Endothelial cell of umbilical vein (primary cell): ENCODE results near the gene SELENOT. TPM values are rescaled to one million over a fixed set of nuclear protein-coding genes. Genes with fewer than 3 reads are reported as not detected.
A peak's percentile ranks its signal among the peaks of the same experiment; 100 is the strongest.

ENCODE experiments used
- BruUV-seq: library from RNA; stranded (reverse); fragments of 400-500 nt; replicated peaks from 2 replicates; lab custom pipeline; 2021; lab: Mats Ljungman, UMichigan
- CTCF ChIA-PET: fragments of 300-600, 350-600 bp; sonication (Branson Sonifier 250); formaldehyde crosslinking; loops from one replicate; lab custom pipeline; 2021; ENCODE audit warnings: antibody characterized with exemption, inconsistent platforms; lab: Charles Lee
- POLR2A ChIA-PET: fragments of 300-600, 350-600 bp; sonication (Branson Sonifier 250); formaldehyde crosslinking; loops from one replicate; lab custom pipeline; 2021; ENCODE audit warnings: antibody characterized with exemption, inconsistent platforms; lab: Charles Lee
- DNase-seq: peaks from one replicate; pipeline ENCODE4 v3.0.0-alpha.2; 2011; ENCODE audit warnings: low read depth, low spot score
- FAIRE-seq: peaks from 2 replicates; lab custom pipeline; 2011; peaks lifted over from hg19 to GRCh38; lab: Jason Lieb, UNC
- H2AFZ ChIP-seq: 2 replicates; pipeline ENCODE4 v1.6.0; 2012; ENCODE audit warnings: low read depth, low read length, control low read depth, inconsistent platforms
- H3K27ac ChIP-seq: 2 replicates; pipeline ENCODE4 v1.5.1; 2011; ENCODE audit warnings: low read depth, mild to moderate bottlenecking, control low read depth, low read length, moderate library complexity; ENCODE audit not compliant: insufficient read depth
- H3K27me3 ChIP-seq, 2 experiments: 2 replicates each; pipeline versions ENCODE4 v1.6.0 to v1.6.1; 2011; ENCODE audit warnings: low read length in 2 of 2, mixed read lengths in 1 of 2; ENCODE audit not compliant: control insufficient read depth in 2 of 2, insufficient read depth in 2 of 2
- H3K36me3 ChIP-seq, 2 experiments: 2 replicates in 1 of 2; 3 replicates in 1 of 2; pipeline ENCODE4 v1.5.1; 2011; ENCODE audit warnings: low read length in 2 of 2, mild to moderate bottlenecking in 1 of 2, moderate library complexity in 1 of 2; ENCODE audit not compliant: control insufficient read depth in 2 of 2, insufficient read depth in 2 of 2; ENCODE audit errors: extremely low read depth in 1 of 2
- H3K4me1 ChIP-seq: 3 replicates; pipeline ENCODE4 v1.5.1; 2011; ENCODE audit warnings: mild to moderate bottlenecking, low read length; ENCODE audit not compliant: control insufficient read depth, insufficient read depth; ENCODE audit errors: extremely low read depth
- H3K4me2 ChIP-seq: 2 replicates; pipeline ENCODE4 v1.6.1; 2011; ENCODE audit warnings: low read length, control low read depth, mixed read lengths; ENCODE audit not compliant: insufficient read depth
- H3K4me3 ChIP-seq, 3 experiments: fragments of 200-600 bp in 1 of 3; sonication (generic), shearing (Covaris generic) in 1 of 3; replicated peaks in 1 of 3; 2 replicates each; pipeline ENCODE4 v1.5.1; 2011 to 2016; ENCODE audit warnings: control low read depth in 3 of 3, low read length in 3 of 3, mild to moderate bottlenecking in 2 of 3, inconsistent platforms in 1 of 3, low read depth in 1 of 3, moderate library complexity in 1 of 3; ENCODE audit not compliant: insufficient read depth in 1 of 3
- H3K79me2 ChIP-seq: 2 replicates; pipeline ENCODE4 v1.6.0; 2012; ENCODE audit warnings: low read length, inconsistent platforms; ENCODE audit not compliant: control insufficient read depth, insufficient read depth
- H3K9ac ChIP-seq: replicated peaks from 2 replicates; pipeline ENCODE3; 2011; ENCODE audit warnings: low read length, control low read depth; ENCODE audit not compliant: insufficient read depth; ENCODE audit errors: extremely low read depth
- H3K9me1 ChIP-seq: replicated peaks from 3 replicates; pipeline ENCODE4 v1.6.0; 2011; ENCODE audit warnings: mild to moderate bottlenecking, low read length; ENCODE audit not compliant: control insufficient read depth, insufficient read depth; ENCODE audit errors: extremely low read depth
- H3K9me3 ChIP-seq: replicated peaks from 2 replicates; pipeline ENCODE4 v1.5.1; 2012; ENCODE audit warnings: low read length, inconsistent platforms; ENCODE audit not compliant: control insufficient read depth, insufficient read depth
- H4K20me1 ChIP-seq: replicated peaks from 2 replicates; pipeline ENCODE3; 2011; ENCODE audit warnings: mild to moderate bottlenecking, low read length; ENCODE audit not compliant: control insufficient read depth, insufficient read depth; ENCODE audit errors: extremely low read depth
- EZH2 ChIP-seq: IDR thresholded peaks from 2 replicates; pipeline ENCODE4 v1.6.1; 2012; ENCODE audit warnings: borderline replicate concordance, low read depth, mild to moderate bottlenecking, moderate library complexity, low read length, inconsistent platforms; ENCODE audit not compliant: severe bottlenecking
- FOS ChIP-seq: IDR thresholded peaks from 2 replicates; pipeline ENCODE4 v1.6.1; 2011; ENCODE audit warnings: mild to moderate bottlenecking, low read length, moderate library complexity, borderline replicate concordance; ENCODE audit not compliant: insufficient read depth
- POLR2AphosphoS5 ChIP-seq: IDR thresholded peaks from 2 replicates; pipeline ENCODE4 v1.6.1; 2012; ENCODE audit warnings: low read depth, mild to moderate bottlenecking, control low read depth, low read length, moderate library complexity; ENCODE audit not compliant: insufficient read depth
- dilution Hi-C: fragments of 300-500 bp; cut with MboI; formaldehyde crosslinking; loops from one replicate; pipeline ENCODE4 v1.15.0; 2019; ENCODE audit warnings: low sequenced_read_pairs; ENCODE audit not compliant: extremely low pct_ligation_motif_present
- intact Hi-C: fragments of 100-400 bp; cut with micrococcal nuclease; formaldehyde crosslinking; loops from one replicate; pipeline ENCODE4 v1.10.0; 2022
- polyA plus RNA-seq, 4 experiments: library from polyadenylated mRNA; depleted of rRNA in 3 of 4; stranded (reverse) in 3 of 4; unstranded in 1 of 4; fragments of >200 nt; gene quantifications; 2 replicates each; pipeline versions ENCODE4 v1.2.1 to v1.2.3, GENCODE V29; 2011 to 2012; ENCODE audit warnings: missing spikeins in 1 of 4
- total RNA-seq: library from RNA; stranded (reverse); gene quantifications from 2 replicates; pipeline ENCODE4 v1.2.3, GENCODE V29; 2021

SELENOT gene
- total and polyA plus RNA-seq, 2 donors (not counting 3 experiments of a cell fraction or from before 2014, with no cell fraction given), result 103 to 299 TPM

DNA sequence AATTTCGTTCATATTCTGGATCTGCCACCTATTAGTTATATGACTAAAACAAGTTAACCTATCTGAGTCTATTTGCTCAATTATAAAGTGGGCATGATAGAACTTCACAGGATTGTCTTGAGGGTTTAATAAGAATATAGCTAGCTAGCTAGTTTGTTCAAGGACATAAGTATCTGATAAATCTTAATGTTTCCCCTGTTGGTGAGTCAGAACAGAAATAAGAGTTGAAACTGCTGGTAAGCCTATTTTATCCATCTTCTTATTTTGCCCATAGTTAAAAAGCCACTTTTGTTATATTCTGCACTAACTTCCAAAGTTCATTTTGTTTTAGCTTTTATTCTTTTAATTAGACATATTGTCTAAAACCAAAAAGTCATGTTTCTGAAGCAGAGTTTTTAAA is 9.4 kb downstream of the SELENOT start:
- peaks cover 18% of the 10 kb centered on the region for H3K4me1 ChIP-seq
- no TSS peak for BruUV-seq
- FAIRE-seq (no peak), DNase-seq (no peak)
- no peaks in the 10 kb centered on the region for H3K9me3 ChIP-seq
- H3K9me1 ChIP-seq, result no peaks in the 10 kb centered on the region
- no peaks in the 10 kb centered on the region for H3K36me3 ChIP-seq
- H3K27ac ChIP-seq, result no peak overlapping the region
- CTCF ChIA-PET, result interaction anchor here (1.9 kb wide), 2 partner anchors 10 to 108 kb away, joined by 4 to 5 read pairs; partner anchors contain the start of gene SELENOT
- peaks cover 7% of the 10 kb centered on the region for H4K20me1 ChIP-seq
- no peak overlapping the region for H3K4me3 ChIP-seq
- dilution Hi-C loops, result no loop called here
- H2AFZ ChIP-seq, result no peak overlapping the region
- H3K9ac ChIP-seq, result no peak overlapping the region
- no peaks in the 10 kb centered on the region for H3K27me3 ChIP-seq
- POLR2A ChIA-PET, result interaction anchor here (1.8 kb wide), 1 partner anchor 9 kb away, joined by 4 read pairs; the partner anchor contains the start of gene SELENOT
- H3K4me2 ChIP-seq, result no peak overlapping the region
- intact Hi-C loops, result no loop called here
- peaks cover 79% of the 10 kb centered on the region for H3K79me2 ChIP-seq
- no peak for TF ChIP-seq EZH2
- peak; percentile 23 for TF ChIP-seq FOS

DNA sequence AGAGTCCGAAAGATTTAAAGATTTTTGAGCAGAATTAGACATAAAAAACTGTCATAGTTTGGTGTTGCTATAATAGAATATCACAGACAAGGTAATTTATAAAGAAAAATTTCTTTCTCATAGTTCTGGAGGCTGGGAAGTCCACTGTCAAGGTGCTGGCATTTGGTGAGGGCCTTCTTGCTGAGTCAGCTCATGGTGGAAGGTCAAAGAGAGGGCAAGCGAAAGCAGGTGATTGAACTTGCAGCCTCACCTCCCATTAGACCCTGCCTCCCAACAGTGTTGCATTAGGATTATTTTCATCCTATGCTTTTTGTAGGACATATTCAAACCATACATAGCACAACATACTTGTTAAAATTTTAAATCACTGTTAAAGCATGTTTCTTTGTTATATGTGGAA is 9.9 kb downstream of the SELENOT start:
- Histone ChIP-seq H4K20me1 (peaks cover 8% of the 10 kb centered on the region), H3K9ac (no peak overlapping the region), H2AFZ (no peak overlapping the region), H3K9me1 (no peaks in the 10 kb centered on the region), H3K79me2 (peaks cover 79% of the 10 kb centered on the region), H3K36me3 (no peaks in the 10 kb centered on the region), H3K27ac (no peak overlapping the region), H3K4me2 (no peak overlapping the region), H3K4me3 (no peak overlapping the region), H3K27me3 (no peaks in the 10 kb centered on the region), H3K4me1 (peaks cover 18% of the 10 kb centered on the region), H3K9me3 (no peaks in the 10 kb centered on the region)
- dilution Hi-C loops, result no loop called here
- FAIRE-seq (no peak), DNase-seq (no peak)
- POLR2A ChIA-PET, result interaction anchor here (1.8 kb wide), 1 partner anchor 10 kb away, joined by 4 read pairs; the partner anchor contains the start of gene SELENOT
- no TSS peak for BruUV-seq
- CTCF ChIA-PET, result interaction anchor here (1.3 to 1.9 kb wide), 3 partner anchors 10 to 108 kb away, joined by 4 to 5 read pairs (median 5); partner anchors contain the start of gene SELENOT
- intact Hi-C loops, result loop anchor here (1.0 kb wide), 1 partner anchor 10 kb away; the partner anchor contains the start of gene SELENOT
- no peak for TF ChIP-seq POLR2AphosphoS5
